DMS153 treated with DMSO at 0.1 percent for 48 hours (cell line): Measurements from ENCODE around the gene SELENOH.

ENCODE experiments used
- DNase-seq: peaks from one replicate; lab custom pipeline; 2025; ENCODE audit not compliant: unreplicated experiment; lab: John Stamatoyannopoulos, UW

Gene SELENOH

GRCh38 chr11:57745206-57745605 is 3.9 kb downstream of the SELENOH start:
- no peak for DNase-seq

- no peak for DNase-seq
Observed at GRCh38 chr11:57746920-57747319, 5.6 kb downstream of the SELENOH start.

GRCh38 chr11:57751176-57751575 is 9.9 kb downstream of the SELENOH start:
- DNase-seq, result no peak

- DNase-seq, result no peak
Observed at GRCh38 chr11:57751676-57752253, 10.5 kb downstream of the SELENOH start, which contains the start of gene BTBD18. Gene BTBD18 (minus strand): TSS chr11:57751819. CDS start chr11:57751188, 631 bp downstream.

GRCh38 chr11:57752954-57753353 is 11.7 kb downstream of the SELENOH start:
- DNase-seq, result no peak

GRCh38 chr11:57758174-57758573 is 16.9 kb downstream of the SELENOH start:
- no peak for DNase-seq

- DNase-seq, result peak; percentile 93
Observed at GRCh38 chr11:57761301-57762234, 20.3 kb downstream of the SELENOH start, which contains the start of gene CTNND1. Gene CTNND1 (plus strand): TSS chr11:57761802. CDS start chr11:57791479, 29,677 bp downstream.

- DNase-seq, result no peak
Observed at GRCh38 chr11:57762235-57762861, 21.1 kb downstream of the SELENOH start.

- DNase-seq, result no peak
Observed at GRCh38 chr11:57763568-57763967, 22.3 kb downstream of the SELENOH start.

GRCh38 chr11:57764021-57764420 is 22.7 kb downstream of the SELENOH start:
- no peak for DNase-seq

GRCh38 chr11:57764566-57764965 is 23.3 kb downstream of the SELENOH start:
- DNase-seq, result no peak

- no peak for DNase-seq
Observed at GRCh38 chr11:57764972-57765371, 23.7 kb downstream of the SELENOH start.

- DNase-seq, result no peak
Observed at GRCh38 chr11:57770793-57771192, 29.5 kb downstream of the SELENOH start.

- no peak for DNase-seq
Observed at GRCh38 chr11:57771365-57771764, 30.1 kb downstream of the SELENOH start.

- no peak for DNase-seq
Observed at GRCh38 chr11:57772562-57772961, 31.3 kb downstream of the SELENOH start.

- DNase-seq, result no peak
Observed at GRCh38 chr11:57773026-57773598, 31.8 kb downstream of the SELENOH start.

- DNase-seq, result no peak
Observed at GRCh38 chr11:57775491-57775890, 34.2 kb downstream of the SELENOH start.

- no peak for DNase-seq
Observed at GRCh38 chr11:57776031-57776521, 34.8 kb downstream of the SELENOH start.

- DNase-seq, result no peak
Observed at GRCh38 chr11:57776577-57777210, 35.4 kb downstream of the SELENOH start.

GRCh38 chr11:57777969-57778317 is 36.7 kb downstream of the SELENOH start:
- no peak for DNase-seq
